ENCODE data around the gene GABRD. TPM values are rescaled to one million over a fixed set of nuclear protein-coding genes. Genes with fewer than 3 reads are reported as not detected.

GABRD gene
- total RNA-seq, 2 experiments from 2014 or later, result not detected

DNA sequence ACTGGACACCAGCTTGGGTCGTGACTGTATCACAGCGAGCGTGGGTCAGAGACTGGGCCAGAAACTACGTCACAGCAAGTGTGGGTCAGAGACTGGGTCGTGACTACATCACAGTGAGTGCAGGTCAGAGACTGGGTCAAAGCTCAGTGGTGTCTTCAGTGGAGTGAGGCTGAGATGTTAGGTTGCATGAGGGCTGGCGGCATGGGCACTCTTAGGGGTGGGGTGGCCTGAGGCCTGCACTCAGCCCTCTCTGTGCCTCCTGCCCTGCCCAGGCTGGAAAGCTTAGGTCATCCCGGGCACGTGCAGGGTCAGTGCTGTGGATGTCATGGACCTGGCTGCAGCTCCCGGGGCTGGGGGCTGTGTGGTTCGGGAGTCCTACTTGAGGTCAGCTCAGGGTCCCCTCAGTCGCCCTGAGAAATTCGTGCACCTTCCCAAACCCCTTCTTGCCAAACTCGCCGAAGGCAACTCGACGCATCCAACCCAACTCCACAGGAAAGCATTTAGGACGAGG lies 34.5 kb upstream of the GABRD start:
- ChIA-PET POLR2A (no interaction called here), CTCF (no interaction called here)

- POLR2A ChIA-PET, result no interaction called here
- CTCF ChIA-PET, result no interaction called here
These were observed 33.6 kb upstream of the GABRD start for GRCh38 chr1:1985375-1986050.

GRCh38 chr1:1986451-1987141 lies 32.5 kb upstream of the GABRD start:
- POLR2A ChIA-PET, result no interaction called here
- CTCF ChIA-PET, result interaction anchor here (1.6 kb wide), 1 partner anchor 59 kb away, joined by 6 read pairs; no protein-coding TSS in a partner anchor

DNA sequence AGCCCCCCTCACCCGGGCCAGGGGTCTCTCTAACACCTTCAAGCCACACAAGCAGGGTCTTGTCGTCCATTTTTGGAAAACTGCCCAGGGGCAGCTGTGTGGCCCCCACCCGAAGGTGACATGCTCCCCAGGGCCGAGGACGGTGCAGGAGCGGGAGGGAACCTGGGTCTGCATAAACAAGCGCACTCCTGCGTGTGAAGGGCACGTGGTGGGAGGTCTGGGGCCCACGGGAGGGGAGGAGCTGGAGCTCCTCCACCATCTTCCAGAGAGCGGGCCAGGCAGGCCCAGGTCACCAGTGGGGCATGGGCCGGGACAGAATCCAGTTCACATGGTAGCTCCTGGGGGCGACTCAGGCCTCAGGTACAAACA lies 32.0 kb upstream of the GABRD start:
- CTCF ChIA-PET, result interaction anchor here (1.6 kb wide), 1 partner anchor 58 kb away, joined by 6 read pairs; no protein-coding TSS in a partner anchor
- POLR2A ChIA-PET, result no interaction called here

DNA sequence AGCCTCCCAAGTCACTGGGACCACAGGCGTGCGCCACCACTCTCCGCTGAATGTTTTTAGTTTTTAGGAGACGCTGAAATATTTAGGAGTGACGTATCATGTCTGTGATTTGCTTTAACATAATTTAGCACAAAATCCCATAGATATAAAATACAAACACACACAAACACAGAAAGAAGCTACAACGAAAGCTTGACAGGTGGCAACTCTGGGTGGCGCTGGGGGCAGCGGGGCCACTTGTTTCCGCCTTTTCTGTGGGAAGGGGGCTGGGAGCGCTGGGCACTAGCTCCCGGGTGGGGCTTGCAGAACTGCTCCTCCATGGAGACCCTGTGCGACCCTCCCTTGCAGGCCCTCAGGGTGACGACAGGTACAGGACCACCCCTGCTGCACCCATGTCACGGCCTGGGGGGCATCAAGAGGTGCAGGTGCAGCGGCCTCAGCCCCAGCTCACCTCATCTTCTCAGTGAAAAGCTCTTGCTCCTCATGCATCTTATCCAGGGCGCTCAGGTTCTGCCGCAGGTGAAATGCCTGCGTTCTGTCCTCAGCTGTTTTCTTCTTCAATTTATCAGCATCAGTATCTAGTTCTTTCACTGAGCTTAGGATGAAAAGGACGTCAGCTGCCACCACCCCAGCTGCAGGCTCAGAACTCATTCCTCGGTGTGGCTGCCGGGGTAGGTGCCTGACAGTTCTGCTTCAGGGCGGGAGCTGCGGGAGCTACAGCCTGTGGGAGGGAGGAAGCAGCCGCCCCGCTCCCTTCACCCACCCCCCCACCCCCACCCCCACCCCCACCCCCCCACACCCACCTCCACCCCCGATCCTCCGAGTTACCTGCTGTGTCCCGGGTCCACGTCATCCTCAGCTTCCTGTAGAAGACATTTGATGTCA lies 30.8 kb upstream of the GABRD start:
- ChIA-PET POLR2A (no interaction called here), CTCF (interaction anchor here (1.6 kb wide), 1 partner anchor 57 kb away, joined by 6 read pairs; no protein-coding TSS in a partner anchor)

DNA sequence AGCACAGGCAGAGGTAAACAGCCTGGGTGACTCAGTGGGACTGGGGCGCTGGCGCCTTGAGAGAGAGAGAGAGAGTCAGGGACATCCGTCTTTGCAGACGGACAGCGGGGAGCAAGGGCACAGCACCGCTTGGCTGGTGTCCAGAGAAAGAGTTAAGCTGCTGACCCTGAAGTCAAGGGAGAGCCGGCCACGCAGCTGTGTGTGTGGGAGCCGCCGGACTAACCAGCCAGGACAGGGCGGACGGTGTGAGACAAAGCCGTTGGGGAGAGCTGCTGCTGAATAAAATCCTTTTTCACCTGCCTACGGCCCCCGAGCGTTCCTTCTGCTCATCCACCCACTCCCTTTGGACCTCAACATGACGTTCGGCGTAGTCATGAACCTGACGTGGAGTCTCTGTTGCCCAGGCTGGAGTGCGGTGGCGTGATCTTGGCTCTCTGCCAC lies 30.0 kb upstream of the GABRD start:
- CTCF ChIA-PET, result no interaction called here
- POLR2A ChIA-PET, result no interaction called here

DNA sequence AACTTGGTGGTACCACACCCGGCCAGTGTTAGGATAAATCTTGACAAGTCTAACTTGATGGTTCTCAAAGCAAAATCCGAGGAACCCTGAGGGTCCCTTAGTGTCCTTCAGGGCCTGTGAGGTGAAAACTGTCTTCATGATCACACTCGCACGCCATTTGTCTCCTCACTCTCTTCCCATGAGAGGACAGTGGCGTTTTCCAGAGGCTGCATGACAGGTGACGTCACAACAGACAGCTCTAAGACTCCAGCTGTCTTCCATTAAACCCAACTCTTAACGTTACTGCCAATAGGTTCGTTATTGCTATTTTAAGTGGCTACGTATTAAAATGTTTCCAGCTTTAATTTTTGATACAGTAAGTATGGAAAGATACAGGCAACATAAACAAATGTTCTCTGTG lies 29.4 kb upstream of the GABRD start:
- CTCF ChIA-PET, result no interaction called here
- POLR2A ChIA-PET, result no interaction called here

DNA sequence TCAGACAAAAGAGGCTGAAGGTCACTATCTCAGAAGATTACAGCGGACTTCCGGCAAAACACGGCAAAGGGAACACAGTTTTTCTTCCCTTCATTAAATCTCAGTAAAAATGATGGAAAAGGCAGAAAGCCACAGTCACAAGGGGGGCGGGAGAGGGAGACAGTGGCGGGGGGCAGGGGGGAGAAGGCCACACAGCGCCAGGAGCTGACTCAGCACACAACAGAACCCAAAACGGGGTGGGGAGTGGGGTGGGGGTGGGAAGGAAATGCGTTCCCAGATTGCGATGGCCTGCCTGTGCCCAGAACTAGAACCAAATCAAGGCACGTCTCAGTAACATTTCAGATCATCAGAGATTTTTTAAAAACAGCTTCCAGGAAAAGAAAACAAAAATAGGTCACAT lies 28.9 kb upstream of the GABRD start:
- POLR2A ChIA-PET, result interaction anchor here (0.6 kb wide), 1 partner anchor 16 kb away, joined by 5 read pairs; no protein-coding TSS in a partner anchor

GRCh38 chr1:1994536-1994935 lies 24.6 kb upstream of the GABRD start:
- ChIA-PET CTCF (no interaction called here), POLR2A (no interaction called here)

More for the DNA sequence above, 28.9 kb upstream of the GABRD start:
- CTCF ChIA-PET, result no interaction called here

GRCh38 chr1:1996207-1996651 lies 22.9 kb upstream of the GABRD start:
- POLR2A ChIA-PET, result no interaction called here
- CTCF ChIA-PET, result interaction anchor here (2.2 kb wide), 1 partner anchor 49 kb away, joined by 5 read pairs; no protein-coding TSS in a partner anchor

DNA sequence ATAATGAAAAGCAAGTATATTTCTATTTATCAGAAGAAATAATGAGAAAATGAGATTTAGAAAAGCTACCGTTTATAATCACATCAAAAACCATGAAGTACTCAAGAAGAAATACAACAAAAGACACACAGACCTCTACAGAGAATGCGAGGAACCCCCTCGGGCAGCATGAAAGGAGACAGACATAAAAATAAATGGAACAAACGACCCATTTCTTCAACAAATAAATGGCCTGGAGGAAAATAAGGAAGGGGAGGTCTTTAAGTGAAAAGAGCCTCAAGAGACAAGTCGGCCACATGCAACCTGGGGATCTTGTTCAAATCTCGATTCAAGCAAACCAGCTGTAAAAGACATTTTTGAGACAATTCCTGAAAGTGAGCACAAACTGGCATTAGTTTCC lies 21.6 kb upstream of the GABRD start:
- ChIA-PET CTCF (interaction anchor here (0.7 to 2.2 kb wide), 2 partner anchors 47 to 381 kb away, joined by 3 to 5 read pairs; no protein-coding TSS in a partner anchor), POLR2A (no interaction called here)

- CTCF ChIA-PET, result no interaction called here
- POLR2A ChIA-PET, result no interaction called here
These were observed 18.7 kb upstream of the GABRD start for GRCh38 chr1:2000432-2000831.

DNA sequence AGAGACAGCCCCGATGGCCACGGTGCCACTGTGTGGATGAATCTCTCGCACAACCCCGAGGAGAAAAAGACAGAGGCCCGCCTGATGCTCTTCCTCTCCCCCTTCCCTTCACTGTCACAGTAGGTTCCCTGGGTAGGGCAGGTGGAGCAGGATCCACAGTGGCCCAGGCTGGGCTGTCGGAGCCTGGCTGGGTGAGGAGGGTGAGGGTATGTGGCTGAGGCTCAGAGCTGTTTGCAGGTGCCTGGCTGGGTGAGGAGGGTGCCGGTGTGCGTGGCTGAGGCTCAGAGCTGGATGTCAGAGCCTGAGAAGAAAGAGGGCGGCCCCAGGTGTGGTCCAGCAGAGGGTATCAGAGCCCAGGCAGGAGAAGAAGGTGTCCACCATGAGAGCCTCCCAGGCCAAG lies 18.3 kb upstream of the GABRD start:
- POLR2A ChIA-PET, result no interaction called here
- CTCF ChIA-PET, result no interaction called here

DNA sequence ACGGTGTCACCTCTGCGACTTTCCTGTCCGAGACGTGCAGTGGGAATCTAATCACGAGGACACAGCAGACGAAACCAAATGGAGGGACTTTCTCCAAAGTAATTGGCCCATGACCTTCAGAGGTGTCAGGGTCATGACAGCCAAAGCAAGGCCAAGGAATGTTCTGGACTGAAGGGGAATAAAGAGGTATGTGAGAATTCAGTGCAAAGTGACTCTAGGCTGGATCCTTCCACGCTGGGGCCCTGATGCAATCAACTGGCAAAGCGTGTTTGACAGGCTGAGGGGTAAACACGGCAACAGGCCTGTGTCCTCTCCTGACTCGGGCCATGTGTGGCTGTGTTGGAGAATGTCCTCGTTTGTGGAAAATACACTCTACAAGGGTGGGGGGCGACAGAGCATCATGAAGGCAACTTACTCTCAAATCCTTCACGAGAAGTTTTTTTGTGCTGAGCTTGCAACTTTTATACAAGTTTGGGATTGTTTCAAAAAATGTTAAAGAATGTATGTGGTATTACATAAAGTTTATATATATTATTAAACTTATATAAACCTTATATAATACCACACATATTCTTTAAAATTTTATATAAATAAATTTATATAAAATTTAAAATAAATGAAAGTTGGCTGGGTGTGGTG lies 17.3 kb upstream of the GABRD start:
- POLR2A ChIA-PET, result no interaction called here
- CTCF ChIA-PET, result no interaction called here

DNA sequence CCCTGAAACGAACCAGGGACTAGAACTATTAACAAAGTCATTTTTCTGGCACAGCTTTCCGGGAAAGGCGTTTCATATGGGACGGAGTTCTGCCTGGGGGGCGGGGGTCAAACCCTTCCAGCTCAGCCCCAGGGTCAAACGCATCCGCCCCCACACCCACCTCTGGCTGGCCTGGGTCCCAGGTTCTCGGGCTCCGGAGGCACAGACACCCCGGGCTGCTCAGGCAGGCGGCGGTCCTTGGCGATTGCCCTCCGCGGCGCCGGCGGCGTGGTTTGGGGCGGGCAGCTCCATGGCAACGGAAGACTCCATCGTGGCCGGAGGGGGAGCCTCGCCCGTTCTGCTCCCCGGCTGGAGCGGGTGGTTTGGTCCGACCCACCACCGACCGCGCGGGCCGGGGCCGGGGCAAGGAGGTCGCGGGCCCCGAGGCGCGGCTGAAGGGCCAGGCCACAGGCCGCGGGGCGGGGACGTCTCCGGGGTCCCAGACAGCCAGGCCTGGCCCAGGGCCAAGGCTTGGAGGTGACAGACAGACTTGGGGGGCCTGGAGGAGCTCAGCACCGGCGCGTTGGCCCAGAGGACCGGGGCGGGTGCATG lies 15.5 kb upstream of the GABRD start, which contains the start of gene CFAP74:
CFAP74 (minus strand) TSS at position 246 of the 591 bp plus-strand sequence. CDS start 12,830 bp downstream, outside the sequence.
- CTCF ChIA-PET, result interaction anchor here (1.0 kb wide), 1 partner anchor 41 kb away, joined by 3 read pairs; no protein-coding TSS in a partner anchor
- POLR2A ChIA-PET, result no interaction called here

DNA sequence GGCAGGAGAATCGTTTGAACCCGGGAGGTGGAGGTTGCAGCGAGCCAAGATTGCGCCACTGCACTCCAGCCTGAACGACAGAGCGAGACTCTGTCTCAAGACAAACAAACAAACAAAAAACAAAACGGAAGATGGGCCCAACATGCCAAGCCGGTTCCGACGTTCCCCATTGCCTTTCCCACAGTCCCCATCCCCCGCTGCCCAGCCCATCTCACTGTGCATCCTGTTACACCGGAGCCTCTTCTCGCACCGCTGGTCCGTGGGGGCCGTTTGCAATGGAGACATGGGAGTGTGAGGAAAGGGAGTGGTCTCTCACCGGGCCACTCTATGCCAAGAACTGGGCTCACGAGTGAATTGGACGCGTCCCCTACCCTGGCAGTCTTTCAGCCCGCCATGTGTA lies 14.3 kb upstream of the GABRD start:
- ChIA-PET CTCF (no interaction called here), POLR2A (no interaction called here)

- POLR2A ChIA-PET, result no interaction called here
- CTCF ChIA-PET, result interaction anchor here (0.9 kb wide), 1 partner anchor 56 kb away, joined by 6 read pairs; no protein-coding TSS in a partner anchor
These were observed 9.8 kb upstream of the GABRD start for GRCh38 chr1:2009101-2010053.

- POLR2A ChIA-PET, result no interaction called here
- CTCF ChIA-PET, result no interaction called here
These were observed 5.0 kb upstream of the GABRD start for GRCh38 chr1:2014181-2014580.
